ENCODE results near the gene SASH1. TPM values are rescaled to one million over a fixed set of nuclear protein-coding genes. Genes with fewer than 3 reads are reported as not detected.

Gene SASH1
- polyA plus RNA-seq, 1 experiment, result 27.0 TPM

GRCh38 chr6:148494226-148494625 is 151.6 kb downstream of the SASH1 start:
- POLR2A ChIA-PET, result no interaction called here
- Histone ChIP-seq H3K4me3 (ENCODE audit: low read depth, low read length) (no peak overlapping the region), H3K27me3 (ENCODE audit: control insufficient read depth, insufficient read depth, low read length) (no peaks in the 10 kb centered on the region), H3K9me3 (ENCODE audit: control insufficient read depth, insufficient read depth, low read length) (no peaks in the 10 kb centered on the region), H3K27ac (ENCODE audit: low read depth, low read length) (no peak overlapping the region)
- no peak for DNase-seq (ENCODE audit: low read depth, low spot score)
- TF ChIP-seq CTCF (IDR thresholded peaks at IDR 0.05; ENCODE audit: low read depth, low read length), result no peak
- CTCF ChIA-PET, result no interaction called here

- no peak for DNase-seq (ENCODE audit: low read depth, low spot score)
- no peak for TF ChIP-seq CTCF (IDR thresholded peaks at IDR 0.05; ENCODE audit: low read depth, low read length)
- H3K9me3 ChIP-seq (ENCODE audit: control insufficient read depth, insufficient read depth, low read length), result no peaks in the 10 kb centered on the region
- CTCF ChIA-PET, result no interaction called here
- no peak overlapping the region for H3K27ac ChIP-seq (ENCODE audit: low read depth, low read length)
- POLR2A ChIA-PET, result interaction anchor here (0.6 kb wide), 1 partner anchor 787 kb away, joined by 5 read pairs; no protein-coding TSS in a partner anchor
- no peak overlapping the region for H3K4me3 ChIP-seq (ENCODE audit: low read depth, low read length)
- H3K27me3 ChIP-seq (ENCODE audit: control insufficient read depth, insufficient read depth, low read length), result no peaks in the 10 kb centered on the region
Observed at GRCh38 chr6:148495029-148495428, 152.4 kb downstream of the SASH1 start.

GRCh38 chr6:148497257-148497656 is 154.6 kb downstream of the SASH1 start:
- POLR2A ChIA-PET, result no interaction called here
- no peak overlapping the region for H3K4me3 ChIP-seq (ENCODE audit: low read depth, low read length)
- no peak for TF ChIP-seq CTCF (IDR thresholded peaks at IDR 0.05; ENCODE audit: low read depth, low read length)
- DNase-seq (ENCODE audit: low read depth, low spot score), result no peak
- H3K27ac ChIP-seq (ENCODE audit: low read depth, low read length), result no peak overlapping the region
- CTCF ChIA-PET, result interaction anchor here (0.9 to 1.6 kb wide), 2 partner anchors 317 to 320 kb away, joined by 4 read pairs; no protein-coding TSS in a partner anchor
- H3K27me3 ChIP-seq (ENCODE audit: control insufficient read depth, insufficient read depth, low read length), result no peaks in the 10 kb centered on the region
- no peaks in the 10 kb centered on the region for H3K9me3 ChIP-seq (ENCODE audit: control insufficient read depth, insufficient read depth, low read length)

GRCh38 chr6:148497717-148498116 is 155.1 kb downstream of the SASH1 start:
- CTCF ChIA-PET, result interaction anchor here (0.9 to 1.6 kb wide), 2 partner anchors 318 to 321 kb away, joined by 4 read pairs; no protein-coding TSS in a partner anchor
- Histone ChIP-seq H3K27ac (ENCODE audit: low read depth, low read length) (no peak overlapping the region), H3K27me3 (ENCODE audit: control insufficient read depth, insufficient read depth, low read length) (no peaks in the 10 kb centered on the region), H3K4me3 (ENCODE audit: low read depth, low read length) (no peak overlapping the region), H3K9me3 (ENCODE audit: control insufficient read depth, insufficient read depth, low read length) (no peaks in the 10 kb centered on the region)
- no peak for DNase-seq (ENCODE audit: low read depth, low spot score)
- TF ChIP-seq CTCF (IDR thresholded peaks at IDR 0.05; ENCODE audit: low read depth, low read length), result no peak
- POLR2A ChIA-PET, result no interaction called here

GRCh38 chr6:148500402-148500801 is 157.8 kb downstream of the SASH1 start:
- no peak overlapping the region for H3K4me3 ChIP-seq (ENCODE audit: low read depth, low read length)
- no peaks in the 10 kb centered on the region for H3K27me3 ChIP-seq (ENCODE audit: control insufficient read depth, insufficient read depth, low read length)
- no peaks in the 10 kb centered on the region for H3K9me3 ChIP-seq (ENCODE audit: control insufficient read depth, insufficient read depth, low read length)
- TF ChIP-seq CTCF (IDR thresholded peaks at IDR 0.05; ENCODE audit: low read depth, low read length), result no peak
- no peak overlapping the region for H3K27ac ChIP-seq (ENCODE audit: low read depth, low read length)
- ChIA-PET POLR2A (no interaction called here), CTCF (no interaction called here)
- DNase-seq (ENCODE audit: low read depth, low spot score), result no peak
